ENCODE measurements around the gene ANTKMT. TPM values are rescaled to one million over a fixed set of nuclear protein-coding genes. Genes with fewer than 3 reads are reported as not detected.

The ANTKMT gene
- total and polyA plus RNA-seq, 7 donors = 18.6 to 53.1 (median 35.5) TPM

DNA sequence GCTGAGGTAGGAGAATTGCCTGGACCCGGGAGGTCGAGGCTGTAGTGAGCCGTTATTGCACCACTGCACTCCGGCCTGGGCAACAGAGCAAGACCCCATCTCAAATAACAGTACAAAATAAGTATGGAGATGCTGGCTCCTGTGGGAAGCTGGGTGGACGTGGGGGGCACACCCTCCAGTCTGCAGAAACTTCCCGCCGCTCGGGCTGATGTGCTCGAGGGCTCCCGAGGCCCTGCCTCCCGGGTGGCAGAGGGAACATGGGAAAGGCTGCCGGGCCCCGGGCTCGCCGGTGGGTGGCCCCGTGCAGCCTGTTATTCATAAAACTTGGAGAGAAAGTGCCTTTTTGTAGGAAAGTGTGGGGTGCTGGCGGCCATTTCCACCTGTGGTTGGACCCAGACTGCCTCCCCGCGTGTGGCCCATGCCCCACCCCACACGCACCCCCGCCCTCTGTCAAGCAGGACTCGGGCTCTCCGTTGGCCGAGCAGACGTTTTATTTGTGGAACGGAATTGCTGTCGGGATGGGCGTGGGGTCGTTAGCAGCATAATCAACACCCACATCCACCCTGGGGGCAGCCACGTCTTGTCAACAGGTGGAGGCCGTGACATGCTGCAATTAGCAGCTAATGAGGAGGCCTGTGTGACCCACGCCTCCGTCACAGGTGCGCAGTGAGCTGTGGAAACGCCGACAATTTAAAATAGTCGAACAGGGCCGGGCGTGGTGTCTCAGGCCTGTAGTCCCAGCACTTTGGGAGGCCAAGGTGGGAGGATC, 27.2 kb downstream of the ANTKMT start:
- peaks cover 0 to 11% (median 8%) of the 10 kb centered on the region in 3 donors for H3K27me3 ChIP-seq
- no peak overlapping the region for H3K27ac ChIP-seq
- TF ChIP-seq POLR2AphosphoS5 (IDR thresholded peaks at IDR 0.05) (no peak), POLR2A (IDR thresholded peaks at IDR 0.05) (no peak)
- TF ChIP-seq, protein P1, sequence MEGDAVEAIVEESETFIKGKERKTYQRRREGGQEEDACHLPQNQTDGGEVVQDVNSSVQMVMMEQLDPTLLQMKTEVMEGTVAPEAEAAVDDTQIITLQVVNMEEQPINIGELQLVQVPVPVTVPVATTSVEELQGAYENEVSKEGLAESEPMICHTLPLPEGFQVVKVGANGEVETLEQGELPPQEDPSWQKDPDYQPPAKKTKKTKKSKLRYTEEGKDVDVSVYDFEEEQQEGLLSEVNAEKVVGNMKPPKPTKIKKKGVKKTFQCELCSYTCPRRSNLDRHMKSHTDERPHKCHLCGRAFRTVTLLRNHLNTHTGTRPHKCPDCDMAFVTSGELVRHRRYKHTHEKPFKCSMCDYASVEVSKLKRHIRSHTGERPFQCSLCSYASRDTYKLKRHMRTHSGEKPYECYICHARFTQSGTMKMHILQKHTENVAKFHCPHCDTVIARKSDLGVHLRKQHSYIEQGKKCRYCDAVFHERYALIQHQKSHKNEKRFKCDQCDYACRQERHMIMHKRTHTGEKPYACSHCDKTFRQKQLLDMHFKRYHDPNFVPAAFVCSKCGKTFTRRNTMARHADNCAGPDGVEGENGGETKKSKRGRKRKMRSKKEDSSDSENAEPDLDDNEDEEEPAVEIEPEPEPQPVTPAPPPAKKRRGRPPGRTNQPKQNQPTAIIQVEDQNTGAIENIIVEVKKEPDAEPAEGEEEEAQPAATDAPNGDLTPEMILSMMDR (IDR thresholded peaks at IDR 0.05) = no peak
- no peaks in the 10 kb centered on the region for H3K9me3 ChIP-seq
- WGBS, 2 donors = 58 to 82% methylated on average over 39 of the region's 39 CpGs
- intact Hi-C loops (cut with DNase I) = no loop called here
- no peaks in the 10 kb centered on the region for H3K4me1 ChIP-seq
- H3K36me3 ChIP-seq = no peaks in the 10 kb centered on the region
- DNase-seq = no peak
- no peak overlapping the region for H3K4me3 ChIP-seq

DNA sequence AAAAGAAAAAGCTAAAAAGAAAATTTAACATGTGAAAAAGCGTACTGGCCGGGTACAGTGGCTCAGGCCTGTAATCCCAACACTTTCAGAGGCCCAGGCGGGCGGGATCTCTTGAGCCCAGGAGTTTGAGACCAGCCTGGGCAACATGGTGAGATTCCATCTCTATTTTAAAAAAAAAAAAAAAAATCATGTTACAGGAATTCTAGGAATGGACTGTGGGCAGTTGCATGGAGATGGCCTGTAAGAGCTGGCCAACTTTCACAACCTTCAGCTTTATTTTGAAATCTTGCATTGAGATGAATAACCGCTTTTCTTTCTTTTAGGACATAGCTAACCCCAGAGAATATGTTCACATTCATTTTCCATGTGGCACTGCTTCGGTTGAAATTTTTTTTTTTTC, 28.1 kb downstream of the ANTKMT start:
- no peak for DNase-seq
- Histone ChIP-seq H3K27me3 (peaks cover 0 to 14% (median 11%) of the 10 kb centered on the region in 3 donors), H3K4me3 (no peak overlapping the region), H3K4me1 (no peaks in the 10 kb centered on the region), H3K36me3 (no peaks in the 10 kb centered on the region), H3K9me3 (no peaks in the 10 kb centered on the region), H3K27ac (no peak overlapping the region)
- 83 to 93% methylated on average over 6 of the region's 6 CpGs for WGBS, 2 donors
- no peak for TF ChIP-seq POLR2A (IDR thresholded peaks at IDR 0.05)
- no peak for TF ChIP-seq POLR2AphosphoS5 (IDR thresholded peaks at IDR 0.05)
- no peak for TF ChIP-seq EP300 (IDR thresholded peaks at IDR 0.05)
- TF ChIP-seq, protein P1 (IDR thresholded peaks at IDR 0.05) = no peak
- intact Hi-C loops (cut with DNase I) = no loop called here

DNA sequence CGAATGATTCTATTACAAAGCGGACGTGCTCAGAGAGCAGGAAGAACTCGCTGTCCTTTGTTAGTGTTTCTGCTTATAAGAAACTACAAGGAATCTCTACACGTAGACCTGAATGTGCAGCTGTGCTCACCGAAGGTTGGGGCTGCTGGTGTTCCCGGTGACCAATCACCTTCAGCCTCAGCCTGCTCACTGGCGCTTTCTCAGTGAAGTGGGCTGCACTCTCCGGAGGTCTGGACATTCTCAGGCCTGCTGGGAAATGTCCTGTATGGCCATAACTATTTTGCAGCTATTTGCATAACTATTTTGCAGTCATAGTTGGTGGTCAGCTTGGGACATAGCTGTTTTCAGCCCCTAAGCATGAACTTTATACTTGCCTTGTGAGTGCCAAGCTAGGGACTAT, 29.5 kb downstream of the ANTKMT start:
- Histone ChIP-seq H3K9me3 (no peaks in the 10 kb centered on the region), H3K36me3 (no peaks in the 10 kb centered on the region), H3K4me1 (no peaks in the 10 kb centered on the region), H3K4me3 (no peak overlapping the region), H3K27ac (no peak overlapping the region), H3K27me3 (peaks cover 0 to 11% (median 11%) of the 10 kb centered on the region in 3 donors)
- DNase-seq = no peak
- intact Hi-C loops (cut with DNase I) = no loop called here
- 69 to 73% methylated on average over 9 of the region's 9 CpGs for WGBS, 2 donors
- TF ChIP-seq POLR2A (IDR thresholded peaks at IDR 0.05) (no peak), POLR2AphosphoS5 (IDR thresholded peaks at IDR 0.05) (no peak), EP300 (IDR thresholded peaks at IDR 0.05) (no peak)
- TF ChIP-seq, protein P1 (IDR thresholded peaks at IDR 0.05) = no peak

DNA sequence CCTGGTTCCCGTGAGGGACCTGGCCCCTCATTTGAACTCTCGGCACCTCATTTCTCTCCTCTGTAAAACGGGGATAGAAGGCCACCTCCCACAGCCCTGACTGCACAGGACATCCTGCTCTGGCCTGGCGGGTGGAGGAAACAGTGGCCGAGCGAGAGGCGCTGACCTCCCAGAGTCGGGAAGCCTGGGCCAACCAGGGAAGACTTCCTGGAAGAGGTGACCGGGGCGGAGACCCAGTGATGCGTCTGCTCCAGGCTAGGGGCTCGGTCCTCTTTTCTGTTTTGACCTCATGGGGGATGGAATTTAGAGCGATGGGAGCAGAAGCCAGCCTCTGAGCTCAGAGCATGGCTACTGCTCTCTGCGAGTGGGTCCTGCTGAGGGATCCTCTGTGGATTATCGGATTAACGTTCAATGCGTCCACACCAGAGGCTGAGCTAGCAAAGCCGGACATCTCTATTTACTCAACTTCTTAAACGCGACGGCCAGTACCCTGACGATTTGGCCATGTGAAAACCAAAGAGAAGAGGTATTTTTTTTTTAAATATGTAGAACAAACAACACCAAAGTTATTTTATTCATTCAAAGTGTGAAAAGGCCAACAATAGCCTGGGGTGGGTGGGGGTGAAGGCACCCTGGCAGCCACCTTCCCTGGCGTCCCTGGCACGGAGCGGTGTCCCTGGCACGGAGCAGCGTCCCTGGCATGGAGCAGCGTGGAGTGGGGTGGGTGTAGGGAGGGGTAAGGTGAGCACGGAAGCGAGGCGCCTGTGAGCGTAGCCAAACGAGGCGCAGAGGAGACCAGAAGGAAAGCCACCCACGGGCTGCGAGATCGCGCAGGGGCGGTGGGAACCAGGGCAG, 30.4 kb downstream of the ANTKMT start:
- no peak for TF ChIP-seq EP300 (IDR thresholded peaks at IDR 0.05)
- TF ChIP-seq POLR2A (IDR thresholded peaks at IDR 0.05) = no peak
- TF ChIP-seq, protein P1 (IDR thresholded peaks at IDR 0.05) = no peak
- no peak for TF ChIP-seq POLR2AphosphoS5 (IDR thresholded peaks at IDR 0.05)
- DNase-seq = no peak
- Histone ChIP-seq H3K4me3 (no peak overlapping the region), H3K36me3 (no peaks in the 10 kb centered on the region), H3K9me3 (peaks cover 0 to 1% (median 0%) of the 10 kb centered on the region in 4 donors), H3K4me1 (no peaks in the 10 kb centered on the region), H3K27me3 (peaks cover 0 to 11% (median 10%) of the 10 kb centered on the region in 3 donors), H3K27ac (no peak overlapping the region)
- intact Hi-C loops (cut with DNase I) = no loop called here
- WGBS, 2 donors = 55 to 70% methylated on average over 39 of the region's 39 CpGs

Measured in sigmoid colon (tissue), 7 donors.